K562 (cell line): ENCODE measurements around the gene EME2. TPM values are rescaled to one million over a fixed set of nuclear protein-coding genes. Genes with fewer than 3 reads are reported as not detected.
A peak's percentile ranks its signal among the peaks of the same experiment; 100 is the strongest.

Experiments used
- ATAC-seq: fragments of 200-7000 bp; cut with Tn5 transposase; 3 replicates; pipeline ENCODE4 v1.9.1; 2020; ENCODE audit warnings: moderate library complexity
- BruUV-seq: library from RNA; stranded (reverse); fragments of 400-500 nt; replicated peaks from 2 replicates; lab custom pipeline; 2021; lab: Mats Ljungman, UMichigan
- CTCF ChIA-PET: fragments of 300-600 bp; formaldehyde crosslinking; extraction: SDS; loops from one replicate; lab custom pipeline; 2021; ENCODE audit warnings: low intra/inter-chr PET ratio; lab: Yijun Ruan, JAX
- POLR2A ChIA-PET: fragments of 300-600, 350-650 bp; sonication (Branson Sonifier 250); formaldehyde crosslinking; extraction: SDS; loops from one replicate; lab custom pipeline; 2021; ENCODE audit warnings: antibody characterized with exemption, inconsistent platforms; lab: Yijun Ruan, JAX
- DNase-seq, 4 experiments: peaks; one replicate each; pipeline versions ENCODE4 v3.0.0 to v3.0.0-alpha.2; 2011 to 2018; ENCODE audit warnings: low spot score in 3 of 4, mixed read lengths in 3 of 4; ENCODE audit errors: extremely low read depth in 1 of 4
- FAIRE-seq: peaks from 2 replicates; lab custom pipeline; 2011; peaks lifted over from hg19 to GRCh38; lab: Jason Lieb, UNC
- H2AFZ ChIP-seq: 2 replicates; pipeline ENCODE4 v1.6.0; 2011; ENCODE audit warnings: low read depth, low read length, control low read depth, inconsistent platforms
- H3K27ac ChIP-seq: fragments of 200-600 bp; 3 replicates; pipeline ENCODE4 v1.8.0; 2011; ENCODE audit warnings: low read depth, mild to moderate bottlenecking, control low read depth, inconsistent platforms, low read length, moderate library complexity, mixed read lengths; ENCODE audit errors: extremely low read depth
- H3K27me3 ChIP-seq, 2 experiments: fragments of 300-600 bp in 1 of 2; 2 replicates in 1 of 2; 3 replicates in 1 of 2; pipeline versions ENCODE4 v1.6.0 to v1.8.0; 2011; ENCODE audit warnings: inconsistent platforms in 2 of 2, low read length in 2 of 2, mild to moderate bottlenecking in 1 of 2, mixed read lengths in 1 of 2, moderate library complexity in 1 of 2; ENCODE audit not compliant: control insufficient read depth in 2 of 2, insufficient read depth in 2 of 2
- H3K36me3 ChIP-seq: fragments of 300-600 bp; 3 replicates; pipeline ENCODE4 v1.8.0; 2011; ENCODE audit warnings: mild to moderate bottlenecking, low read length, inconsistent platforms; ENCODE audit not compliant: control insufficient read depth, insufficient read depth
- H3K4me1 ChIP-seq, 2 experiments: fragments of 200-600 bp in 1 of 2; replicated peaks in 1 of 2; 2 replicates in 1 of 2; 3 replicates in 1 of 2; pipeline versions ENCODE4 v1.5.1 to v1.8.0; 2011; ENCODE audit warnings: inconsistent platforms in 2 of 2, low read length in 2 of 2, mild to moderate bottlenecking in 1 of 2, mixed read lengths in 1 of 2, moderate library complexity in 1 of 2; ENCODE audit not compliant: control insufficient read depth in 2 of 2, insufficient read depth in 2 of 2
- H3K4me2 ChIP-seq: 2 replicates; pipeline ENCODE4 v1.6.1; 2011; ENCODE audit warnings: low read length, control low read depth, inconsistent platforms, mixed read lengths; ENCODE audit not compliant: insufficient read depth
- H3K4me3 ChIP-seq: fragments of 200-600 bp; sonication (generic), shearing (Covaris generic); 2 replicates; pipeline ENCODE4 v1.5.1; 2016; ENCODE audit warnings: control low read depth, inconsistent platforms
- H3K79me2 ChIP-seq: fragments of 200-600 bp; 3 replicates; pipeline ENCODE4 v1.8.0; 2011; ENCODE audit warnings: low read length, inconsistent platforms; ENCODE audit not compliant: control insufficient read depth, insufficient read depth
- H3K9ac ChIP-seq, 2 experiments: 2 replicates each; pipeline versions ENCODE4 v1.6.0 to v1.6.1; 2011; ENCODE audit warnings: low read depth in 2 of 2, low read length in 2 of 2, control low read depth in 1 of 2, inconsistent platforms in 1 of 2, mild to moderate bottlenecking in 1 of 2, mixed read lengths in 1 of 2; ENCODE audit not compliant: insufficient read depth in 1 of 2
- H3K9me1 ChIP-seq: one replicate; pipeline ENCODE4 v1.6.0; 2011; ENCODE audit warnings: inconsistent platforms, mild to moderate bottlenecking, low read length, moderate library complexity; ENCODE audit not compliant: control insufficient read depth, insufficient read depth
- H3K9me3 ChIP-seq: replicated peaks from 2 replicates; pipeline ENCODE4 v1.5.1; 2011; ENCODE audit warnings: low read depth, low read length, inconsistent platforms; ENCODE audit not compliant: control insufficient read depth, insufficient read depth
- H4K20me1 ChIP-seq: replicated peaks from 2 replicates; pipeline ENCODE4 v1.6.1; 2011; ENCODE audit warnings: low read length, inconsistent platforms, mixed read lengths; ENCODE audit not compliant: control insufficient read depth, insufficient read depth
- CTBP1 ChIP-seq: fragments of 450-650 bp; IDR thresholded peaks from 2 replicates; pipeline ENCODE4 v1.6.1; 2016; ENCODE audit warnings: borderline replicate concordance
- CTCF ChIP-seq, 3 experiments: IDR thresholded peaks in 2 of 3; conservative IDR thresholded peaks in 1 of 3; 2 replicates each; pipeline ENCODE4 v1.5.1; 2011 to 2012; ENCODE audit warnings: low read length in 3 of 3, mild to moderate bottlenecking in 3 of 3, control low read depth in 2 of 3, improper control_type of control experiment in 1 of 3, inconsistent platforms in 1 of 3, low read depth in 1 of 3, mixed read lengths in 1 of 3, moderate library complexity in 1 of 3; ENCODE audit not compliant: insufficient read depth in 2 of 3
- DPF2 ChIP-seq: fragments of 450-650 bp; IDR thresholded peaks from 2 replicates; pipeline ENCODE4 v1.6.1; 2016
- GTF2A2 ChIP-seq: IDR thresholded peaks from 2 replicates; pipeline ENCODE4 v1.6.1; 2016; ENCODE audit warnings: mild to moderate bottlenecking, missing genetic modification characterization, missing compliant biosample characterization
- HCFC1 ChIP-seq: IDR thresholded peaks from 2 replicates; pipeline ENCODE4 v1.6.1; 2012; ENCODE audit warnings: low read depth, low read length, improper control_type of control experiment
- MCM3 ChIP-seq: fragments of 450-650 bp; IDR thresholded peaks from 2 replicates; pipeline ENCODE4 v1.6.1; 2016
- NCOR1 ChIP-seq: fragments of 450-650 bp; IDR thresholded peaks from 2 replicates; pipeline ENCODE4 v1.6.1; 2016; ENCODE audit warnings: mild to moderate bottlenecking, moderate library complexity
- TEAD4 ChIP-seq, 2 experiments: sonication (generic) in 1 of 2; formaldehyde crosslinking in 1 of 2; IDR thresholded peaks; 2 replicates each; pipeline versions ENCODE4 v1.6.1 to v1.8.0; 2012 to 2022; ENCODE audit warnings: borderline replicate concordance in 1 of 2, inconsistent platforms in 1 of 2, low read length in 1 of 2, mild to moderate bottlenecking in 1 of 2, missing genetic modification reagents in 1 of 2
- TSHZ1 ChIP-seq: fragments of 250-450 bp; sonication (Bioruptor Pico); IDR thresholded peaks from 2 replicates; pipeline ENCODE4 v1.4.0; 2020; ENCODE audit warnings: mild to moderate bottlenecking, moderate library complexity
- ZNF384 ChIP-seq: IDR thresholded peaks from 2 replicates; pipeline ENCODE4 v1.6.1; 2012; ENCODE audit warnings: low read depth, low read length, improper control_type of control experiment
- ZNF561 ChIP-seq: fragments of 450-650 bp; formaldehyde crosslinking; conservative IDR thresholded peaks from 2 replicates; pipeline ENCODE4 v1.4.0; 2020; ENCODE audit warnings: mild to moderate bottlenecking, moderate library complexity
- ZNF609 ChIP-seq: sonication (generic); formaldehyde crosslinking; IDR thresholded peaks from 2 replicates; pipeline ENCODE4 v1.8.1; 2023; ENCODE audit warnings: missing genetic modification reagents, mild to moderate bottlenecking, borderline replicate concordance
- WGBS: fragments of 100-300 bp; shearing (Covaris generic); methylation state at CpG from one replicate; pipeline ENCODE4 v1.1.6; 2016; ENCODE audit warnings: low coverage, mixed read lengths; ENCODE audit not compliant: insufficient coverage; ENCODE audit errors: missing lambda C conversion rate; 5-methylcytosine and 5-hydroxymethylcytosine counted together
- in situ Hi-C: fragments of 300-500 bp; cut with MboI; formaldehyde crosslinking; loops from 4 replicates; pipeline ENCODE4 v1.15.0; 2018; ENCODE audit warnings: inconsistent platforms, mixed read lengths
- intact Hi-C: fragments of 100-400 bp; cut with micrococcal nuclease; formaldehyde crosslinking; loops from 2 replicates; pipeline ENCODE4 v1.14.2; 2022
- polyA plus RNA-seq, 8 experiments: library from polyadenylated mRNA; depleted of rRNA in 4 of 8; stranded (reverse) in 5 of 8; unstranded in 3 of 8; fragments of >200 nt; fragmentation: Nextera tagmentation in 2 of 8; fragmentation: Illumina TruSeq in 1 of 8; extraction: Ambion mirVana in 2 of 8; extraction: Trizol in 1 of 8; gene quantifications; 2 replicates each; pipeline versions ENCODE4 v1.2.1 to v1.2.3, GENCODE V29; 2011 to 2014; ENCODE audit warnings: inconsistent platforms in 1 of 8, missing spikeins in 1 of 8
- total RNA-seq, 7 experiments: library from RNA; depleted of rRNA in 6 of 7; stranded (reverse); fragments of >200 nt in 6 of 7; fragmentation: Illumina TruSeq in 2 of 7; extraction: Trizol in 2 of 7; gene quantifications; 2 replicates each; pipeline versions ENCODE4 v1.2.1 to v1.2.3, GENCODE V29; 2011 to 2021; ENCODE audit warnings: low replicate concordance in 1 of 7

Gene EME2
- total and polyA plus RNA-seq, 9 of the 15 experiments (the other 6 are each of a cell fraction or from before 2014, with no cell fraction given) = 0.35 to 19.9 (median 3.5) TPM

- in situ Hi-C loops (no loop called here), intact Hi-C loops (no loop called here)
- WGBS = 38% methylated on average over 9 of the region's 9 CpGs
- POLR2A ChIA-PET = no interaction called here
- Histone ChIP-seq H3K9me3 (no peaks in the 10 kb centered on the region), H3K4me3 (no peak overlapping the region), H3K79me2 (peaks cover 14% of the 10 kb centered on the region), H2AFZ (no peak overlapping the region), H3K9ac (peak overlapping the region in 1 of 2 experiments; percentile 15; a peak in 1 of 4 replicates), H3K4me2 (no peak overlapping the region), H3K27me3 (no peaks in the 10 kb centered on the region), H3K4me1 (peaks cover 9 to 50% of the 10 kb centered on the region in 2 experiments; a peak in 3 of 5 replicates), H3K27ac (no peak overlapping the region), H3K9me1 (no peaks in the 10 kb centered on the region), H4K20me1 (0 out of 2 replicates have a peak, but pooled peaks cover 6% of the 10 kb centered on the region), H3K36me3 (no peaks in the 10 kb centered on the region)
- no TSS peak for BruUV-seq
- FAIRE-seq (peak; percentile 71), DNase-seq (peak; percentile 38 to 63 (median 47)), ATAC-seq (peak; percentile 16; the same call in 2 of the 3 replicates)
- CTCF ChIA-PET = interaction anchor here (0.5 kb wide), 1 partner anchor 105 kb away, joined by 3 read pairs; no protein-coding TSS in a partner anchor
- no peak for TF ChIP-seq HCFC1
- no peak for TF ChIP-seq CTBP1
- no peak for TF ChIP-seq TSHZ1 (CRISPR knock-in tag)
- TF ChIP-seq CTCF (IDR thresholded peaks at IDR 0.05 in 2 of 3, conservative IDR thresholded peaks at IDR 0.05 in 1 of 3; ENCODE audit: insufficient read depth in 2 of 3, low read depth in 1 of 3, low read length in 3 of 3) = peak; percentile 45 to 62 (median 58); a peak in 5 of 6 replicates
- TF ChIP-seq ZNF609 (CRISPR knock-in tag) = no peak
- no peak for TF ChIP-seq DPF2
- TF ChIP-seq GTF2A2 (tag) = no peak
- TF ChIP-seq MCM3 = no peak
- TF ChIP-seq ZNF561 (CRISPR knock-in tag) = no peak
- TF ChIP-seq TEAD4 (IDR thresholded peaks at IDR 0.05; ENCODE audit: low read length) = no peak
- no peak for TF ChIP-seq TEAD4 (CRISPR knock-in tag; IDR thresholded peaks at IDR 0.05; ENCODE audit: borderline replicate concordance)
- no peak for TF ChIP-seq NCOR1
- no peak for TF ChIP-seq ZNF384
Observed at GRCh38 chr16:1823821-1824220, 51.2 kb downstream of the EME2 start.
